H1 (cell line): ENCODE measurements around the gene GUCY2C. TPM values are rescaled to one million over a fixed set of nuclear protein-coding genes. Genes with fewer than 3 reads are reported as not detected.

Experiments used
- ASH2L ChIP-seq: fragments of 200-600, 300-600 bp; sonication (generic); IDR thresholded peaks from one replicate; pipeline ENCODE4 v1.7.1; 2017; ENCODE audit warnings: low read length
- FOSL1 ChIP-seq: IDR thresholded peaks from 2 replicates; pipeline ENCODE4 v1.6.1; 2011; ENCODE audit warnings: mild to moderate bottlenecking, low read depth, low read length, moderate library complexity; ENCODE audit not compliant: insufficient read depth
- KDM1A ChIP-seq: fragments of 200-600, 300-600 bp; sonication (generic); IDR thresholded peaks from 2 replicates; pipeline ENCODE4 v1.7.1; 2016; ENCODE audit warnings: mild to moderate bottlenecking, low read length, borderline replicate concordance
- POLR2AphosphoS5 ChIP-seq: IDR thresholded peaks from 2 replicates; pipeline ENCODE4 v1.6.1; 2011; ENCODE audit warnings: low read depth, low read length
- ZNF274 ChIP-seq: IDR thresholded peaks from 2 replicates; pipeline ENCODE4 v1.7.0; 2012; ENCODE audit warnings: low read length, borderline replicate concordance; ENCODE audit errors: extremely low read depth
- polyA plus RNA-seq, 7 experiments: library from polyadenylated mRNA; depleted of rRNA in 3 of 7; stranded (reverse) in 5 of 7; unstranded in 2 of 7; fragments of >200 nt in 5 of 7; fragments of 200-250 nt in 2 of 7; gene quantifications; 1 replicate in 5 of 7; 2 replicates in 1 of 7; 4 replicates in 1 of 7; pipeline versions ENCODE4 v1.2.1 to v1.2.3, GENCODE V29; 2011 to 2013; ENCODE audit warnings: missing spikeins in 2 of 7, mixed read lengths in 2 of 7
- total RNA-seq: library from RNA; stranded (reverse); fragmentation: NEBNext Ultra II Directional; extraction: Animal tissue kit (Norgen Biotek cat#: 25700); gene quantifications from 2 replicates; pipeline ENCODE4 v1.2.1, GENCODE V29; 2021

The GUCY2C gene
- total and polyA plus RNA-seq, 2 of the 8 experiments (the other 6 are each of a cell fraction or from before 2014, with no cell fraction given): 1.9 to 3.2 TPM

DNA sequence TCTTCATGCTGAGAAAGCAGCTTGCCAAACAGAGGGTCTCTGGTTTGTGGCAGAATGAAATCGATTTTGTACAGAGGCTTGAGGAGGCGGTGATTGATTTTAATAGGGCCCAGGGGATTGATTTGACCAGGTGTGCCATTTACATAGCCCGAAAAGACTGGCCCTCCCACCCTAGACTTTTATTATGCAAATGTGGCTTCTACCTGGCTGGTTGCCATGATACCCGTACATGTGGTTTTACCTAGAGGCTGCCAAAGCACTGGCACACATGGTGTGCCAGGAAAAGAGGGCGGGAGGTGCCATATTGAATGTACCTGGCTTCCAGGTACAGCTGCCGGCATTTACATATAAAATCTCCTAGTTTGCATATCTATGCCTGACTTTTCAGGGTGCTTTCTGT, 18.0 kb upstream of the GUCY2C start (continued):
- no peak for TF ChIP-seq FOSL1
- no peak for TF ChIP-seq ZNF274
- no peak for TF ChIP-seq KDM1A
- TF ChIP-seq POLR2AphosphoS5: no peak
- TF ChIP-seq ASH2L: peak; percentile 17
